ENCODE data around the gene SHMT1.
"Not testable (repeated sequence)": the region's sequence is repeated elsewhere in the genome, so short reads cannot be mapped to it uniquely, and the experiment has no call there.

Gene SHMT1

DNA sequence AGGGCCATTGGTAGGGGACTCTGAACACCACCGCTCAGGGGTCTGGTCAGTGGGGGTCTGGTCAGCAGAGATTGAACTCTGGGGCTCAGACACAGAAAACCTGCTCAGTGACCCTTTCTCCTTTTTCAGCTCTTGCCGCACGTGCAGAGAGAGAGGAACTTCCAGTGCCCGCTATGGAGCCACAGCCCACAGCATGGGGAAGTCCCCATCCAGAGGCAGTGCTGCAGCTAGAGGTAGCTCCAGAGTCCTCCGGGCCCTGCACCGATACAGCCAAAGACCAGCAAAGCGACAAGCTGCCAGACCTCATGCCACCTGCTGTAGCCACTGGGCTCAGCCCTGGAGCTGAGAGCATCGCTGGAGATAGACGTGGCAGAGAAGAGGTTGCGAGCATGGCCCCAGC is 25.4 kb upstream of the SHMT1 start:
- H3K4me2 ChIP-seq; H4K20me1 ChIP-seq (ENCODE audit: insufficient read depth); H3K4me1 ChIP-seq (ENCODE audit: low read depth, poor library complexity, severe bottlenecking); H2AFZ ChIP-seq (ENCODE audit: low read depth); H3K27ac ChIP-seq; H3K9ac ChIP-seq; H3K4me3 ChIP-seq (IDR thresholded peaks at IDR 0.05; ENCODE audit: insufficient read depth, low read depth, low read length); H3K36me3 ChIP-seq (ENCODE audit: insufficient read depth); H3K27me3 ChIP-seq (ENCODE audit: insufficient read depth, low read depth); H3K79me2 ChIP-seq (ENCODE audit: insufficient read depth, low read depth): not testable (repeated sequence)

DNA sequence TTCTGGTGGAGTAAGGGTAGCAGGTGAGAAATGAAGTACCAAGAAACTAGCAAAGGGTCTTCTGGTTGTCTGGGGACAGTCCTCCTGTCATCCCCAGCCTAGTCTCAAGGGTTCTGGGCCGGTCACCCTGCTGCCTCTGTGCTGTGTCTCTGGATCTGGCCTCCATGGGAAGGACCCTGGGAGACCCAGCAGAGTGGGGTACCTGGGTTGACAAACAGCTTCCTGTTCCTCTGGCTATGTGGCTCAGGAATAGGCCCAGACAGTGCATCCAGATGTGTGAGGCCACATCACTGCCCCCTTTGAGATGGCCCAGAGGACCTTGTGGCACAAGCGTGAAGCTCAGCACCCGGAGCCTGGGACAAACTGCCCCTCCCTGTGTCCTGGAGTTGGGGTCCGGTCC is 24.9 kb upstream of the SHMT1 start:
- not testable (repeated sequence) for H3K9ac ChIP-seq; H3K27ac ChIP-seq; H4K20me1 ChIP-seq (ENCODE audit: insufficient read depth); H3K27me3 ChIP-seq (ENCODE audit: insufficient read depth, low read depth); H3K4me2 ChIP-seq; H2AFZ ChIP-seq (ENCODE audit: low read depth); H3K4me1 ChIP-seq (ENCODE audit: low read depth, poor library complexity, severe bottlenecking); H3K36me3 ChIP-seq (ENCODE audit: insufficient read depth); H3K79me2 ChIP-seq (ENCODE audit: insufficient read depth, low read depth); H3K4me3 ChIP-seq (IDR thresholded peaks at IDR 0.05; ENCODE audit: insufficient read depth, low read depth, low read length)

DNA sequence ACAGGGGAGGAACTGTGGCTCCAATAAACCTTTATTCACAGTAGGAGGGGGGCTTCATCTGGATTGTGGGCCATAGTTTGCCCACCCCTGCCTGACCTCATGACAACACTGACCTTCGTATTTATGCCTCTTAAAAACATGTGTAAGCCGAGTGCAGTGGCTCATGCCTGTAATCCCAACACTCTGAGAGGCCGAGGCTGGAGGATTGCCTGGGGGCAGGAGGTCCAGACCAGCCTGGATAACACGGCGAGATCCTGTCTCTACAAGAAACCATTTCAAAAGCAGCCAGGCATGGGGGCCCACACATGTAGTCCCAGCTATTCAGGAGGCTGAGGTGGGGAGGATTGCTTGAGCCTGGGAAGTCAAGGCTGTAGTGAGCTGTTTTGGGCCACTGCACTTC is 24.2 kb upstream of the SHMT1 start:
- not testable (repeated sequence) for H3K27me3 ChIP-seq (ENCODE audit: insufficient read depth, low read depth); H2AFZ ChIP-seq (ENCODE audit: low read depth); H3K4me3 ChIP-seq (IDR thresholded peaks at IDR 0.05; ENCODE audit: insufficient read depth, low read depth, low read length); H3K27ac ChIP-seq; H3K4me2 ChIP-seq; H3K4me1 ChIP-seq (ENCODE audit: low read depth, poor library complexity, severe bottlenecking); H3K36me3 ChIP-seq (ENCODE audit: insufficient read depth); H3K79me2 ChIP-seq (ENCODE audit: insufficient read depth, low read depth); H4K20me1 ChIP-seq (ENCODE audit: insufficient read depth); H3K9ac ChIP-seq

DNA sequence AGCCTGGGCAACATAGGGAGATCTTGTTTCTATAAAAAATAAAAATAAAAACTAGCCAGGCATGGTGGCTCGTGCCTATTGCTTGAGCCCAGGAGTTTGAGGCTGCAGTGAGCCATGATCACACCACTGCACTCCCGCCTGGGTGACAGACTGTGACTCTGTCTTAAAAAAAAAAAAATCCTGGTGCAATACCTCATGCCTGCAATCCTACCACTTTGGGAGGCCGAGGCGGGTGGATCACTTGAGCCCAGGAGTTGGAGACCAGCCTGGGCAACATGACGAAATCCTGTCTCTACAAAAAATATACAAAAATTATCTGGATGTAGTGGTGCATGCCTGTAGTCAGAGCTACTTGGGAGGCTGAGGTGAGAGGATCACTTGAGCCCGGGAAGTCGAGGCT is 20.9 kb upstream of the SHMT1 start:
- not testable (repeated sequence) for H2AFZ ChIP-seq (ENCODE audit: low read depth); H4K20me1 ChIP-seq (ENCODE audit: insufficient read depth); H3K36me3 ChIP-seq (ENCODE audit: insufficient read depth); H3K4me3 ChIP-seq (IDR thresholded peaks at IDR 0.05; ENCODE audit: insufficient read depth, low read depth, low read length); H3K4me1 ChIP-seq (ENCODE audit: low read depth, poor library complexity, severe bottlenecking); H3K9ac ChIP-seq; H3K79me2 ChIP-seq (ENCODE audit: insufficient read depth, low read depth); H3K27ac ChIP-seq; H3K4me2 ChIP-seq; H3K27me3 ChIP-seq (ENCODE audit: insufficient read depth, low read depth)

DNA sequence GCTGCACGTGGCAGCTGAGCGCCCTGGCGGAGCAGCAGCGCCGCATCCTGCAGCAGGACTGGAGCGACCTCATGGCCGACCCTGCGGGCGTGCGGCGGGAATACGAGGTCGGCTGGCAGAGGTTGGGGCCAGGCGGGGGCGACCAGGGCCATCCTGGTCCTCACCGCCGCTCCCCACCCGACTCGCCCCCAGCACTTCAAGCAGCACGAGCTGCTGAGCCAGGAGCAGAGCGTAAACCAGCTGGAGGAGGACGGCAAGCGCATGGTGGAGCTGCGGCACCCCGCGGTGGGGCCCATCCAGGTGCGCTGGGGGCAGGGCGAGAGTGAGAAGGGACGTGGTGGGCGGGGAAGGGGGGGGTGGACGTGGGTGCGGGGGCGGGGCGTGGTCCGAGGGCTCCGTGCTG is 19.7 kb upstream of the SHMT1 start:
- not testable (repeated sequence) for H3K4me1 ChIP-seq (ENCODE audit: low read depth, poor library complexity, severe bottlenecking)

DNA sequence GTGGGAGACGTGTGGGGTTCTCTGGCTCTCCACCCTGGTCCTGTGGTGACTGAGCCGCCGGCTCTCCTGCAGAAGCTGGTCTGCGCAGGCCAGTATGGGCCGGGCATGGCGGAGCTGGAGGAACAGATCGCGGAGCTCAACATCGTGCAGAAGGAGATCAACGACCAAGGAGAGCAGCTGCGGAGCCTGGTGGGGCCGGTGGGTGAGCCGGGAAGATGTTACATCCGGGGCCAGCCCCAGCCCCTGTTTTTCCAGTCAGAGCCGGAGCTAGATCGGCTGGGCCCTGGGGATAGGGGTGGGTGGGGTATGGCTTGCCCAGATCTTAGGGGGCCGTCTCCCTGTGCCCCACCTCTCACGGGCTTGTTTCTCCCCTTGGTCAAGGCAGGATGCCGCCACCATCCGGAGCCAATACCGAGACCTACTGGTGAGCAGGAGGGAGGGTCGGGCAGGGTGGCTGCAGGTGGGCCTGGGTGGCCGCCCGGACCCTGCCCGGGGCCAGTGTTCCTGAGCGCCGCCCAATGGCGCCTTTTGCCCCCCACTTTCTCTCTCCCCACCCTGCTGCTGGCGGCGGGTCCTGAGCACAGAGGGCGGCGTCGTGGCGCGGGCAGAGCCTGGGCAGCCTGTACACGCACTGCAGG is 19.2 kb upstream of the SHMT1 start:
- peaks cover 6% of the 10 kb centered on the region for H3K4me1 ChIP-seq (ENCODE audit: low read depth, poor library complexity, severe bottlenecking)
- TF ChIP-seq, protein P1, sequence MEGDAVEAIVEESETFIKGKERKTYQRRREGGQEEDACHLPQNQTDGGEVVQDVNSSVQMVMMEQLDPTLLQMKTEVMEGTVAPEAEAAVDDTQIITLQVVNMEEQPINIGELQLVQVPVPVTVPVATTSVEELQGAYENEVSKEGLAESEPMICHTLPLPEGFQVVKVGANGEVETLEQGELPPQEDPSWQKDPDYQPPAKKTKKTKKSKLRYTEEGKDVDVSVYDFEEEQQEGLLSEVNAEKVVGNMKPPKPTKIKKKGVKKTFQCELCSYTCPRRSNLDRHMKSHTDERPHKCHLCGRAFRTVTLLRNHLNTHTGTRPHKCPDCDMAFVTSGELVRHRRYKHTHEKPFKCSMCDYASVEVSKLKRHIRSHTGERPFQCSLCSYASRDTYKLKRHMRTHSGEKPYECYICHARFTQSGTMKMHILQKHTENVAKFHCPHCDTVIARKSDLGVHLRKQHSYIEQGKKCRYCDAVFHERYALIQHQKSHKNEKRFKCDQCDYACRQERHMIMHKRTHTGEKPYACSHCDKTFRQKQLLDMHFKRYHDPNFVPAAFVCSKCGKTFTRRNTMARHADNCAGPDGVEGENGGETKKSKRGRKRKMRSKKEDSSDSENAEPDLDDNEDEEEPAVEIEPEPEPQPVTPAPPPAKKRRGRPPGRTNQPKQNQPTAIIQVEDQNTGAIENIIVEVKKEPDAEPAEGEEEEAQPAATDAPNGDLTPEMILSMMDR (conservative IDR thresholded peaks at IDR 0.05; ENCODE audit: low read depth, low read length) = no peak
- H3K27me3 ChIP-seq (ENCODE audit: insufficient read depth, low read depth) = no peaks in the 10 kb centered on the region
- H3K36me3 ChIP-seq (ENCODE audit: insufficient read depth) = no peaks in the 10 kb centered on the region
- H4K20me1 ChIP-seq (ENCODE audit: insufficient read depth) = no peaks in the 10 kb centered on the region
- H3K4me3 ChIP-seq (IDR thresholded peaks at IDR 0.05; ENCODE audit: insufficient read depth, low read depth, low read length) = no peak overlapping the region
- H3K79me2 ChIP-seq (ENCODE audit: insufficient read depth, low read depth) = no peaks in the 10 kb centered on the region
- H3K9ac ChIP-seq = no peak overlapping the region
- no peak overlapping the region for H2AFZ ChIP-seq (ENCODE audit: low read depth)
- no peak overlapping the region for H3K27ac ChIP-seq
- no peak overlapping the region for H3K4me2 ChIP-seq

More for the DNA sequence above, 19.7 kb upstream of the SHMT1 start:
- H4K20me1 ChIP-seq (ENCODE audit: insufficient read depth); H2AFZ ChIP-seq (ENCODE audit: low read depth); H3K9ac ChIP-seq; H3K79me2 ChIP-seq (ENCODE audit: insufficient read depth, low read depth); H3K27me3 ChIP-seq (ENCODE audit: insufficient read depth, low read depth); H3K36me3 ChIP-seq (ENCODE audit: insufficient read depth); H3K27ac ChIP-seq; H3K4me2 ChIP-seq; H3K4me3 ChIP-seq (IDR thresholded peaks at IDR 0.05; ENCODE audit: insufficient read depth, low read depth, low read length): not testable (repeated sequence)

DNA sequence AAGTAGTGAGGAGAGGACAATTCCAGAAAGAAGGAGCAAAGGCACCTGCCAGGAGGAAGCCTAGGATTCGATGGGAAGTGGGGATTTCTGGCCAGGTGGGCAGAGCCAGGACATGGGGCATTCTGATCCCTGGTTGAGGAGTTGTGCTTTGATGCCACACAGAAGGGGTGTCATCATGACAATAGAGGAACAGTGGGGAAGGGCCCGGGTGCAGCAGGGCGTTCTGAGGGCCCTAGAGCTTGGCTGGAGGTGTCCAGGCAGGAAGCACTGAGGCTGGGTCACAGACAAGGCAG is 18.5 kb upstream of the SHMT1 start:
- Histone ChIP-seq H4K20me1 (ENCODE audit: insufficient read depth) (no peaks in the 10 kb centered on the region), H3K4me2 (no peak overlapping the region), H3K27ac (no peak overlapping the region), H2AFZ (ENCODE audit: low read depth) (no peak overlapping the region), H3K27me3 (ENCODE audit: insufficient read depth, low read depth) (no peaks in the 10 kb centered on the region), H3K9ac (no peak overlapping the region), H3K36me3 (ENCODE audit: insufficient read depth) (no peaks in the 10 kb centered on the region), H3K4me1 (ENCODE audit: low read depth, poor library complexity, severe bottlenecking) (peaks cover 12% of the 10 kb centered on the region), H3K79me2 (ENCODE audit: insufficient read depth, low read depth) (no peaks in the 10 kb centered on the region), H3K4me3 (IDR thresholded peaks at IDR 0.05; ENCODE audit: insufficient read depth, low read depth, low read length) (no peak overlapping the region)
- TF ChIP-seq, protein P1 (conservative IDR thresholded peaks at IDR 0.05; ENCODE audit: low read depth, low read length) = no peak
